Measurements from ENCODE around the gene MED25.

DNA sequence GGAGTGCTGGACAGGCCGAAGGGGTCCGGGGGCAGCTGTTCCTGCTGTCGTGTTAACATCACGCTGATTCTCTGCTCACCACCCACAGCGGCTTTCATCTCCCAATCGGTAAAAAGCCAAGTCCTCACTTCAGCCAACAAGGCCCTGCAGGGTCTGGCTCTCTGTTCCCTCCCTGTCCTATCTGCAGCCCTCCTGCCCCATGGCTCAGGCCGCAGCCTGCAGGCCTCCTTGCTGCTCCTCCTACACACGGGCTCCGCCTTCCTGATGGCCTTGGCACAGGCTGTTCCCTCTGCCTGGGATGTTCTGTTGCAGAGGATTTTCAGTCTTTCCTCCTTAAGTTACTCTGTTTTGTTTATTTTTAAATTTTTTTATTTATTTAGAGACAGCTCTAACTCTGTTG is 27.2 kb upstream of the MED25 start:
- TF ChIP-seq SPI1 (IDR thresholded peaks at IDR 0.05; ENCODE audit: low read depth, low read length) = no peak
- no peak for TF ChIP-seq POLR2AphosphoS5 (IDR thresholded peaks at IDR 0.05; ENCODE audit: low read depth, low read length)
- TF ChIP-seq POLR2A (IDR thresholded peaks at IDR 0.05; ENCODE audit: low read depth, low read length) = no peak
- no peak for TF ChIP-seq TAF1 (IDR thresholded peaks at IDR 0.05; ENCODE audit: low read depth, low read length)
